GM12878 (cell line): Measurements from ENCODE around the gene LIMCH1. TPM values are rescaled to one million over a fixed set of nuclear protein-coding genes. Genes with fewer than 3 reads are reported as not detected.

Experiments
- ATAC-seq: fragments of 200-7000 bp; cut with Tn5 transposase; 3 replicates; pipeline ENCODE4 v1.9.1; 2020; ENCODE audit warnings: mild to moderate bottlenecking, moderate library complexity
- BruUV-seq: library from RNA; stranded (reverse); fragments of 400-500 nt; replicated peaks from 2 replicates; lab custom pipeline; 2021; lab: Mats Ljungman, UMichigan
- CTCF ChIA-PET: fragments of 300-600 bp; sonication (Branson Sonifier 250); formaldehyde crosslinking; extraction: SDS; loops from one replicate; lab custom pipeline; 2021; ENCODE audit warnings: inconsistent platforms; lab: Yijun Ruan, JAX
- POLR2A ChIA-PET: fragments of 350-600 bp; formaldehyde crosslinking; extraction: SDS; loops from one replicate; lab custom pipeline; 2021; ENCODE audit warnings: inconsistent platforms; lab: Charles Lee
- RAD21 ChIA-PET: fragments of 300-600 bp; sonication (Branson Sonifier 250); formaldehyde crosslinking; loops from one replicate; lab custom pipeline; 2023; ENCODE audit warnings: antibody characterized with exemption; ENCODE audit not compliant: unreplicated experiment; lab: Charles Lee
- SMC1A ChIA-PET: fragments of 300-600 bp; sonication (Branson Sonifier 250); formaldehyde crosslinking; loops from one replicate; lab custom pipeline; 2023; ENCODE audit not compliant: unreplicated experiment, uncharacterized antibody; lab: Charles Lee
- DNase-seq: peaks from one replicate; pipeline ENCODE4 v3.0.0-alpha.2; 2011; ENCODE audit warnings: low read depth, low spot score
- FAIRE-seq: peaks from 3 replicates; lab custom pipeline; 2011; peaks lifted over from hg19 to GRCh38; lab: Jason Lieb, UNC
- H2AFZ ChIP-seq: 2 replicates; pipeline ENCODE4 v1.6.0; 2011; ENCODE audit warnings: low read depth, low read length, control low read depth; ENCODE audit not compliant: control insufficient read depth
- H3K27ac ChIP-seq: 2 replicates; pipeline ENCODE4 v1.5.1; 2011; ENCODE audit warnings: control low read depth; ENCODE audit not compliant: control insufficient read depth, insufficient read depth
- H3K27me3 ChIP-seq, 2 experiments: replicated peaks in 1 of 2; 2 replicates each; pipeline versions ENCODE4 v1.6.0 to v1.6.1; 2011; ENCODE audit warnings: low read length in 1 of 2; ENCODE audit not compliant: control insufficient read depth in 2 of 2, insufficient read depth in 2 of 2
- H3K36me3 ChIP-seq, 2 experiments: 2 replicates each; pipeline ENCODE4 v1.5.1; 2011; ENCODE audit warnings: low read length in 1 of 2; ENCODE audit not compliant: control insufficient read depth in 2 of 2, insufficient read depth in 2 of 2
- H3K4me1 ChIP-seq: 2 replicates; pipeline ENCODE4 v1.6.1; 2011; ENCODE audit warnings: mild to moderate bottlenecking, low read length, moderate library complexity, mixed read lengths; ENCODE audit not compliant: control insufficient read depth, insufficient read depth
- H3K4me2 ChIP-seq: 2 replicates; pipeline ENCODE4 v1.6.0; 2011; ENCODE audit warnings: control low read depth; ENCODE audit not compliant: control insufficient read depth, insufficient read depth
- H3K4me3 ChIP-seq: fragments of 200-600 bp; sonication (generic); 2 replicates; pipeline ENCODE4 v1.5.1; 2016
- H3K79me2 ChIP-seq: 2 replicates; pipeline ENCODE4 v1.6.0; 2011; ENCODE audit warnings: low read length; ENCODE audit not compliant: control insufficient read depth, insufficient read depth
- H3K9ac ChIP-seq: 2 replicates; pipeline ENCODE4 v1.8.0; 2011; ENCODE audit warnings: low read length, control low read depth, mixed read lengths; ENCODE audit not compliant: control insufficient read depth, insufficient read depth
- H3K9me3 ChIP-seq: replicated peaks from 3 replicates; pipeline ENCODE4 v1.5.1; 2011; ENCODE audit warnings: mild to moderate bottlenecking, low read length; ENCODE audit not compliant: control insufficient read depth, insufficient read depth
- H4K20me1 ChIP-seq: 2 replicates; pipeline ENCODE4 v1.6.0; 2011; ENCODE audit not compliant: control insufficient read depth, insufficient read depth
- BACH1 ChIP-seq: fragments of 450-650 bp; IDR thresholded peaks from 2 replicates; pipeline ENCODE4 v1.6.1; 2017; ENCODE audit warnings: mild to moderate bottlenecking, borderline replicate concordance
- EED ChIP-seq: sonication (generic); IDR thresholded peaks from 2 replicates; pipeline ENCODE4 v1.6.1; 2016; ENCODE audit warnings: antibody characterized with exemption, low read depth
- HCFC1 ChIP-seq: fragments of 150-350 bp; IDR thresholded peaks from 2 replicates; pipeline ENCODE4 v1.6.1; 2014; ENCODE audit warnings: low read length
- JUND ChIP-seq: IDR thresholded peaks from 2 replicates; pipeline ENCODE4 v1.6.1; 2012; ENCODE audit warnings: low read depth, mild to moderate bottlenecking, low read length, improper control_type of control experiment, moderate library complexity
- MEF2B ChIP-seq: fragments of 450-650 bp; IDR thresholded peaks from 2 replicates; pipeline ENCODE4 v1.6.1; 2018; ENCODE audit warnings: mild to moderate bottlenecking, moderate library complexity; ENCODE audit not compliant: partially characterized antibody, poor library complexity, severe bottlenecking
- NR2C1 ChIP-seq: fragments of 450-650 bp; IDR thresholded peaks from 2 replicates; pipeline ENCODE4 v1.6.1; 2017; ENCODE audit warnings: antibody characterized with exemption, mild to moderate bottlenecking, moderate library complexity
- REST ChIP-seq: IDR thresholded peaks from 2 replicates; pipeline ENCODE4 v1.6.1; 2012; ENCODE audit warnings: mild to moderate bottlenecking, low read depth, low read length
- SREBF2 ChIP-seq: IDR thresholded peaks from 2 replicates; pipeline ENCODE4 v1.6.1; 2012; ENCODE audit warnings: mild to moderate bottlenecking, low read length
- TAF1 ChIP-seq: IDR thresholded peaks from 2 replicates; pipeline ENCODE4 v1.6.1; 2011; ENCODE audit warnings: mild to moderate bottlenecking, low read depth, low read length, borderline replicate concordance
- YBX1 ChIP-seq: fragments of 450-650 bp; IDR thresholded peaks from 2 replicates; pipeline ENCODE4 v1.6.1; 2016; ENCODE audit warnings: antibody characterized with exemption
- ZNF24 ChIP-seq: fragments of 450-650 bp; IDR thresholded peaks from 2 replicates; pipeline ENCODE4 v1.6.1; 2017; ENCODE audit warnings: antibody characterized with exemption, mild to moderate bottlenecking
- WGBS: methylation state at CpG from one replicate; pipeline ENCODE4 v1.1.6; 2016; ENCODE audit warnings: low lambda C conversion rate; ENCODE audit not compliant: insufficient replicate concordance, insufficient coverage; ENCODE audit errors: missing lambda C conversion rate; 5-methylcytosine and 5-hydroxymethylcytosine counted together
- in situ Hi-C: fragments of 300-500 bp; cut with MboI; formaldehyde crosslinking; loops from 9 replicates; pipeline ENCODE4 v1.14.3; 2018; ENCODE audit warnings: mixed read lengths
- intact Hi-C: fragments of 100-400 bp; cut with micrococcal nuclease; formaldehyde crosslinking; loops from one replicate; pipeline ENCODE4 v1.14.2; 2022; ENCODE audit not compliant: unreplicated experiment
- polyA plus RNA-seq, 11 experiments: library from polyadenylated mRNA; depleted of rRNA in 4 of 11; unstranded in 6 of 11; stranded (reverse) in 5 of 11; fragments of >200 nt; fragmentation: Nextera tagmentation in 4 of 11; fragmentation: Illumina TruSeq in 1 of 11; extraction: Ambion mirVana in 4 of 11; extraction: Trizol in 1 of 11; gene quantifications; 1 replicate in 1 of 11; 2 replicates in 10 of 11; pipeline versions ENCODE4 v1.2.1 to v1.2.3, GENCODE V29; 2011 to 2016; ENCODE audit warnings: inconsistent platforms in 2 of 11, missing spikeins in 2 of 11, low read depth in 1 of 11
- total RNA-seq, 4 experiments: library from RNA; depleted of rRNA in 3 of 4; stranded (reverse); fragments of >200 nt in 3 of 4; fragmentation: Illumina TruSeq in 1 of 4; extraction: Trizol in 1 of 4; gene quantifications; 2 replicates each; pipeline versions ENCODE4 v1.2.1 to v1.2.3, GENCODE V29; 2013 to 2021
- TF ChIP-seq, protein P1 (sequence below): IDR thresholded peaks from 2 replicates; pipeline ENCODE4 v1.6.1; 2012; ENCODE audit warnings: low read depth, low read length, improper control_type of control experiment
- TF ChIP-seq, protein P2 (sequence below): fragments of 450-650 bp; IDR thresholded peaks from 2 replicates; pipeline ENCODE4 v1.6.1; 2017; ENCODE audit warnings: low read depth, mild to moderate bottlenecking, moderate library complexity

Gene LIMCH1
- total and polyA plus RNA-seq, 10 of the 15 experiments (the other 5 are each of a cell fraction or from before 2014, with no cell fraction given), result 0.07 to 0.15 TPM; not detected in 8

DNA sequence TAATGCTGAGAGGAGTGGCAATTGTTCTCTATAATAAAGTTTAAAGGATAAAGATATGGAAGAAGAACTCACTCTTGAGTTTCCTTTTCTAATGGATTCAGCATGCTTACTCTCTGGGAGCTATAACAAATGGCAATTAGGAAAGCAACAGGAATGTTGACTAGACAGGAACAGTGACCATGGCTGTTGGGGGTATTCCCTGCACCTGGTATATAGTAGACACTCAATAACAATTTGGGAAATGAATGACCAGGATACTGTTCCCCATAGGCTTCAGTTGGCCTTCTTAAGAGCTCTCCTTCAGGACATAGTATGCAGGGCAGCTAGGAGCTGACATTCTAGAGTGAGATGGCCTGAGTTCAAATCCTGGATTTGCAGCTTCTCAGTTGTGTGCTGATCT is 1.8 kb downstream of the LIMCH1 start:
- Histone ChIP-seq H3K79me2 (no peaks in the 10 kb centered on the region), H4K20me1 (no peaks in the 10 kb centered on the region), H3K27ac (no peak overlapping the region), H3K4me3 (no peak overlapping the region), H3K4me1 (no peaks in the 10 kb centered on the region), H3K36me3 (no peaks in the 10 kb centered on the region), H3K9me3 (no peaks in the 10 kb centered on the region), H2AFZ (no peak overlapping the region), H3K27me3 (0 out of 4 replicates have a peak, but pooled peaks cover 0 to 2% of the 10 kb centered on the region in 2 experiments), H3K9ac (no peak overlapping the region), H3K4me2 (no peak overlapping the region)
- ChIA-PET RAD21 (no interaction called here), SMC1A (no interaction called here), POLR2A (no interaction called here), CTCF (interaction anchor here (1.1 kb wide), 1 partner anchor 20 kb away, joined by 3 read pairs; no protein-coding TSS in a partner anchor)
- in situ Hi-C loops, result no loop called here
- DNase-seq (no peak), FAIRE-seq (no peak), ATAC-seq (no peak)
- intact Hi-C loops, result no loop called here
- no peak for TF ChIP-seq HCFC1
- TF ChIP-seq, protein P1, sequence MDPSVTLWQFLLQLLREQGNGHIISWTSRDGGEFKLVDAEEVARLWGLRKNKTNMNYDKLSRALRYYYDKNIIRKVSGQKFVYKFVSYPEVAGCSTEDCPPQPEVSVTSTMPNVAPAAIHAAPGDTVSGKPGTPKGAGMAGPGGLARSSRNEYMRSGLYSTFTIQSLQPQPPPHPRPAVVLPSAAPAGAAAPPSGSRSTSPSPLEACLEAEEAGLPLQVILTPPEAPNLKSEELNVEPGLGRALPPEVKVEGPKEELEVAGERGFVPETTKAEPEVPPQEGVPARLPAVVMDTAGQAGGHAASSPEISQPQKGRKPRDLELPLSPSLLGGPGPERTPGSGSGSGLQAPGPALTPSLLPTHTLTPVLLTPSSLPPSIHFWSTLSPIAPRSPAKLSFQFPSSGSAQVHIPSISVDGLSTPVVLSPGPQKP, result no peak
- BruUV-seq, result no TSS peak

- Histone ChIP-seq H2AFZ (no peak overlapping the region), H3K9ac (no peak overlapping the region), H3K79me2 (no peaks in the 10 kb centered on the region), H4K20me1 (no peaks in the 10 kb centered on the region), H3K9me3 (no peaks in the 10 kb centered on the region), H3K4me1 (no peaks in the 10 kb centered on the region), H3K4me2 (no peak overlapping the region), H3K27ac (no peak overlapping the region), H3K4me3 (no peak overlapping the region), H3K27me3 (0 out of 4 replicates have a peak, but pooled peaks cover 0 to 2% of the 10 kb centered on the region in 2 experiments), H3K36me3 (no peaks in the 10 kb centered on the region)
- BruUV-seq, result no TSS peak
- WGBS, result 29% methylated on average over 5 of the region's 5 CpGs
- intact Hi-C loops (no loop called here), in situ Hi-C loops (no loop called here)
- ATAC-seq (no peak), FAIRE-seq (no peak), DNase-seq (no peak)
- ChIA-PET RAD21 (no interaction called here), POLR2A (no interaction called here), CTCF (no interaction called here), SMC1A (no interaction called here)
- TF ChIP-seq YBX1, result no peak
- no peak for TF ChIP-seq SREBF2
- TF ChIP-seq REST, result no peak
- TF ChIP-seq EED, result no peak
- no peak for TF ChIP-seq BACH1
- TF ChIP-seq NR2C1, result no peak
- no peak for TF ChIP-seq MEF2B
- no peak for TF ChIP-seq TAF1
- TF ChIP-seq ZNF24, result no peak
- TF ChIP-seq JUND, result no peak
- TF ChIP-seq, protein P2, sequence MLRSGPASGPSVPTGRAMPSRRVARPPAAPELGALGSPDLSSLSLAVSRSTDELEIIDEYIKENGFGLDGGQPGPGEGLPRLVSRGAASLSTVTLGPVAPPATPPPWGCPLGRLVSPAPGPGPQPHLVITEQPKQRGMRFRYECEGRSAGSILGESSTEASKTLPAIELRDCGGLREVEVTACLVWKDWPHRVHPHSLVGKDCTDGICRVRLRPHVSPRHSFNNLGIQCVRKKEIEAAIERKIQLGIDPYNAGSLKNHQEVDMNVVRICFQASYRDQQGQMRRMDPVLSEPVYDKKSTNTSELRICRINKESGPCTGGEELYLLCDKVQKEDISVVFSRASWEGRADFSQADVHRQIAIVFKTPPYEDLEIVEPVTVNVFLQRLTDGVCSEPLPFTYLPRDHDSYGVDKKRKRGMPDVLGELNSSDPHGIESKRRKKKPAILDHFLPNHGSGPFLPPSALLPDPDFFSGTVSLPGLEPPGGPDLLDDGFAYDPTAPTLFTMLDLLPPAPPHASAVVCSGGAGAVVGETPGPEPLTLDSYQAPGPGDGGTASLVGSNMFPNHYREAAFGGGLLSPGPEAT, result no peak
Measured at GRCh38 chr4:41540687-41541086, 2.7 kb downstream of the LIMCH1 start.
